ENCODE measurements around the gene CFAP74. TPM values are rescaled to one million over a fixed set of nuclear protein-coding genes. Genes with fewer than 3 reads are reported as not detected.
"Not testable (repeated sequence)": the region's sequence is repeated elsewhere in the genome, so short reads cannot be mapped to it uniquely, and the experiment has no call there.

Gene CFAP74
- total RNA-seq, 4 donors from 2014 or later: 0.24 TPM; not detected in 3

DNA sequence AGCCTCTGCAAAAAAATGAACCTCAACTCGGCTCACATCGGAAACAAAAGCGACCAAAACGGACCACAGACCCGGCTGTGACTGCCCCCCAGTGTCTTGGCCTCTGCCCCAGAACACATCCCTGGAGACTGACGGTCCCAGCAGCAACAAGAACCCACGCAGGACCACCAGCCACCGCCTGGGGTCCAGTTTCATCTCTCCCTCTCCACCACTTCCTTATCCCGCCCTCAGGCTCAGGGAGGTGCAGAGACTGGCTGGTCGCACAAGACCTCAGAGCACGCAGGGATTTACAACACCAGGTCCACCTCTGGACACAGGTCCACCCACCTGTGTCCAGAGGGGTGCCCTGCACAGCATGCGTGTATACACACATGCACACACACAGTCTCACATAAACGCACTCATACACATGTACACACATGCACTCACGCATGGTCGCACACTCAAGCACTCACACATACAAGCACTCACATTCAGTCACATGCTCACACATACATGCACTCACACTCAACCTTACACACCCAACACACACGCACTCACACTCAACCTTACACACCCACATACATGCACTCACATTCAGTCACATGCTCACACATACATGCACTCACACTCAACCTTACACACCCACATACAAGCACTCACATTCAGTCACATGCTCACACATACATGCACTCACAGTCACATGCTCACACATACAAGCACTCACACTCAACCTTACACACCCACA lies 65.9 kb downstream of the CFAP74 start:
- DNase-seq (ENCODE audit: low spot score) (no peak), ATAC-seq (ENCODE audit: low FRiP score) (no peak)
- TF ChIP-seq, protein P1, sequence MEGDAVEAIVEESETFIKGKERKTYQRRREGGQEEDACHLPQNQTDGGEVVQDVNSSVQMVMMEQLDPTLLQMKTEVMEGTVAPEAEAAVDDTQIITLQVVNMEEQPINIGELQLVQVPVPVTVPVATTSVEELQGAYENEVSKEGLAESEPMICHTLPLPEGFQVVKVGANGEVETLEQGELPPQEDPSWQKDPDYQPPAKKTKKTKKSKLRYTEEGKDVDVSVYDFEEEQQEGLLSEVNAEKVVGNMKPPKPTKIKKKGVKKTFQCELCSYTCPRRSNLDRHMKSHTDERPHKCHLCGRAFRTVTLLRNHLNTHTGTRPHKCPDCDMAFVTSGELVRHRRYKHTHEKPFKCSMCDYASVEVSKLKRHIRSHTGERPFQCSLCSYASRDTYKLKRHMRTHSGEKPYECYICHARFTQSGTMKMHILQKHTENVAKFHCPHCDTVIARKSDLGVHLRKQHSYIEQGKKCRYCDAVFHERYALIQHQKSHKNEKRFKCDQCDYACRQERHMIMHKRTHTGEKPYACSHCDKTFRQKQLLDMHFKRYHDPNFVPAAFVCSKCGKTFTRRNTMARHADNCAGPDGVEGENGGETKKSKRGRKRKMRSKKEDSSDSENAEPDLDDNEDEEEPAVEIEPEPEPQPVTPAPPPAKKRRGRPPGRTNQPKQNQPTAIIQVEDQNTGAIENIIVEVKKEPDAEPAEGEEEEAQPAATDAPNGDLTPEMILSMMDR (IDR thresholded peaks at IDR 0.05): no peak

DNA sequence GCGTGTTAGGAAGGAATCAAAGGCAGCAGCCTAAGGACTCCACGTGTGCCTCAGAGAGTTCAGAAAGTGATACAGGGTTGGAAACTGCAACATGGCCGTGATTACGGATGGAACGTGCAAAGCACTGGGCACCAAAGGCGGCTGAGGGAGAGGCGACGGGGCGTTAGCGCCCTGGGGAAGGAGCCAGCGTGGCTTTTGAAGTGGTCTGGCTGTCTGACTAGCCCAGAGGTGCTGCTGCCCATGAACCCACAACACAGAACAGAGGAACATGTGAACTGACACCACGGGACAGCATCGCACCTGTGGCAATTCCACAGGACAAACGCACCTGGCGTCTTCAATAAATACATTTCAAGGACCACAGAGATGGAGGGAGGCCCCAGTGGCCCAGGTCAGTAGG lies 66.5 kb downstream of the CFAP74 start:
- no peak for DNase-seq (ENCODE audit: low spot score)
- TF ChIP-seq, protein P1 (IDR thresholded peaks at IDR 0.05): no peak
- no peak for ATAC-seq (ENCODE audit: low FRiP score)

DNA sequence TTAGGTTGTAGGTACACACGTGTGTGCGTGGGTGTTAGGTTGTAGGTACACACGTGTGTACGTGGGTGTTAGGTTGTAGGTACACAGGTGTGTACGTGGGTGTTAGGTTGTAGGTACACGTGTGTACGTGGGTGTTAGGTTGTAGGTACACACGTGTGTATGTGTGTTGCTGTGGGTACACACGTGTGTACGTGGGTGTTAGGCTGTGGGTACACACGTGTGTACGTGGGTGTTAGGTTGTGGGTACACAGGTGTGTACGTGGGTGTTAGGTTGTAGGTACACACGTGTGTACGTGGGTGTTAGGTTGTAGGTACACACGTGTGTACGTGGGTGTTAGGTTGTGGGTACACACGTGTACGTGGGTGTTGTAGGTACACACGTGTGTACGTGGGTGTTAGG lies 68.7 kb downstream of the CFAP74 start:
- DNase-seq (ENCODE audit: low spot score); ATAC-seq (ENCODE audit: low FRiP score): not testable (repeated sequence)

GRCh38 chr1:1929639-1930545 lies 73.7 kb downstream of the CFAP74 start:
- no peak for DNase-seq (ENCODE audit: low spot score)
- no peak for ATAC-seq (ENCODE audit: low FRiP score)
- TF ChIP-seq, protein P1 (IDR thresholded peaks at IDR 0.05): no peak

GRCh38 chr1:1929102-1929638 lies 74.4 kb downstream of the CFAP74 start:
- ATAC-seq (ENCODE audit: low FRiP score) (no peak), DNase-seq (ENCODE audit: low spot score) (no peak)
- TF ChIP-seq, protein P1 (IDR thresholded peaks at IDR 0.05): no peak

- DNase-seq (ENCODE audit: low spot score): no peak
- no peak for ATAC-seq (ENCODE audit: low FRiP score)
- TF ChIP-seq, protein P1 (IDR thresholded peaks at IDR 0.05): no peak
These were observed 75.1 kb downstream of the CFAP74 start for GRCh38 chr1:1928231-1929101.
